Adrenal gland (tissue), 12 donors: ENCODE measurements around the gene ZNF341. TPM values are rescaled to one million over a fixed set of nuclear protein-coding genes. Genes with fewer than 3 reads are reported as not detected.

Source experiments
- DNase-seq, 7 donors: peaks; one replicate each; pipeline ENCODE4 v3.0.0-alpha.2; 2019 to 2020
- H3K27ac ChIP-seq, 5 donors: fragments of 200-600 bp; sonication (generic) in 4 of 5; 1 replicate in 3 of 5; 2 replicates in 2 of 5; pipeline versions ENCODE4 v1.5.1 to v1.8.0; 2016 to 2020; ENCODE audit warnings: mild to moderate bottlenecking in 1 of 5
- H3K27me3 ChIP-seq: fragments of 200-600 bp; 2 replicates; pipeline ENCODE4 v1.8.0; 2021
- H3K36me3 ChIP-seq, 2 donors: fragments of 200-600 bp; replicated peaks in 1 of 2; 1 replicate in 1 of 2; 2 replicates in 1 of 2; pipeline versions ENCODE4 v1.5.1 to v1.8.0; 2018 to 2022
- H3K4me1 ChIP-seq, 2 donors: fragments of 200-600 bp; replicated peaks in 1 of 2; 1 replicate in 1 of 2; 2 replicates in 1 of 2; pipeline versions ENCODE4 v1.5.1 to v1.8.0; 2018 to 2021
- H3K4me3 ChIP-seq, 4 donors: fragments of 200-600 bp; sonication (generic) in 3 of 4; one replicate each; pipeline ENCODE4 v1.5.1; 2016 to 2018
- H3K9me3 ChIP-seq, 3 donors: fragments of 200-600 bp; sonication (generic) in 1 of 3; replicated peaks in 1 of 3; 1 replicate in 2 of 3; 2 replicates in 1 of 3; pipeline versions ENCODE4 v1.5.1 to v1.8.0; 2016 to 2021
- POLR2A ChIP-seq, 2 donors: fragments of 450-650 bp; IDR thresholded peaks; one replicate each; pipeline ENCODE4 v1.6.1; 2017; ENCODE audit warnings: antibody characterized with exemption in 2 of 2, mild to moderate bottlenecking in 2 of 2, moderate library complexity in 1 of 2
- WGBS, 4 donors: extraction: QIAGEN DNeasy Blood & Tissue Kit in 2 of 4; methylation state at CpG; one replicate each; pipeline versions ENCODE4 v1.1.5 to v1.1.7; 2013 to 2017; 5-methylcytosine and 5-hydroxymethylcytosine counted together
- intact Hi-C, 2 donors: fragments of 100-400 bp; cut with DNase I; formaldehyde crosslinking; loops; one replicate each; pipeline versions ENCODE4 v1.14.1 to v1.15.0; 2022 to 2023
- polyA plus RNA-seq, 3 donors: library from polyadenylated mRNA; stranded (reverse); fragments of 200-250 nt in 2 of 3; fragments of 350-450 nt in 1 of 3; fragmentation: Illumina TruSeq in 1 of 3; extraction: RNeasy Lipid Tissue Mini Kit (QIAGEN cat#74804) in 1 of 3; gene quantifications; one replicate each; pipeline ENCODE4 v1.2.3, GENCODE V29; 2013 to 2014
- total RNA-seq, 9 donors: library from RNA; depleted of rRNA in 4 of 9; stranded (reverse); fragments of >200 nt in 4 of 9; fragments of 120-200 nt in 1 of 9; fragmentation: NEBNext Ultra II Directional in 1 of 9; extraction: Animal tissue kit (Norgen Biotek cat#: 25700) in 1 of 9; gene quantifications; one replicate each; pipeline versions ENCODE4 v1.1.0 to v1.2.4, GENCODE V29; 2013 to 2023
- TF ChIP-seq, protein P1 (sequence below), 6 experiments: fragments of 450-650 bp in 4 of 6; fragments of 200-600 bp in 2 of 6; sonication (generic) in 1 of 6; IDR thresholded peaks; 1 replicate in 5 of 6; 2 replicates in 1 of 6; pipeline versions ENCODE4 v1.5.1 to v1.8.0; 2016 to 2021; ENCODE audit warnings: antibody characterized with exemption in 6 of 6, mild to moderate bottlenecking in 2 of 6, moderate library complexity in 1 of 6
- donor health status: healthy with polysubstance abuse.
- donor health status: Bipolar disorder and iron deficiency.
- donor health status: DM: yes; HTN: yes; CAD: no.
- donor health status: DM: no; HTN: no; CAD: no.
- donor health status: DM: no; HTN: no; CAD: no.
- donor health status: DM: yes; HTN: yes; CAD: no.

The ZNF341 gene
- total and polyA plus RNA-seq, 12 donors = 1.1 to 9.2 (median 2.5) TPM

DNA sequence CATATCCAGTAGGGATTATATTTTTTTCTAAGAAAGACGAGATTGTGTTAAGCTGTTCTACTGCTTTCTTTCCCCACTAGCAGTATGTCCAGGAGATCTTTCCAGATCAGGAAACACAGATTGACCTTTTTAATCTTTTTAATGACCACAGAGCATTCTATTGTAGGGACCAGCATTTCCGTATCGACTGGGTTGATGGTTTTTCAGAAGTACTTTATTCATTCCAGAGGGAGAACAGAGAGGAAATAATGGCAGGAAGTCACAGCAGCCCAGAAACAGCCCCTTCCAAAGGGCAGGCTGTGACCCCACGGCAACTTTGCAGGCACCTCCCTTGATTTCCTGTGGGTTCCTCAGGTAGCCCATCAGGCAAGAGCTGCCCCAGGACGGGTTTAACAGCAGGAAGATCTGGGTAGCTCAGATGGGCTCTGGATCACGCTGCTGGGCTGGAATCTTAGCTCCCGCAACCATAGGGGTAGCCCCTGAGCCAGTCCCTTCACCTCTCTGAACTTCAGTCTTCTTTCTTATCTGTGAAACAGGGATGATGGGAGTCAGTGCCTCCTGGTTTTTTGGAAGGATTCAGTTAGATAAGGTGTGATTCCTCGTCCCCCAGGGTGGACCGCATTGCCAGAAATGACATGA lies 55.6 kb downstream of the ZNF341 start:
- H3K27ac ChIP-seq = no peak overlapping the region
- intact Hi-C loops = no loop called here

GRCh38 chr20:33788351-33789049 lies 56.7 kb downstream of the ZNF341 start:
- Histone ChIP-seq H3K4me3 (no peak overlapping the region), H3K27me3 (no peaks in the 10 kb centered on the region), H3K9me3 (no peaks in the 10 kb centered on the region), H3K27ac (no peak overlapping the region), H3K4me1 (peaks cover 0 to 8% of the 10 kb centered on the region in 2 donors), H3K36me3 (peaks cover 0 to 4% of the 10 kb centered on the region in 2 donors)
- intact Hi-C loops = no loop called here
- TF ChIP-seq, protein P1, sequence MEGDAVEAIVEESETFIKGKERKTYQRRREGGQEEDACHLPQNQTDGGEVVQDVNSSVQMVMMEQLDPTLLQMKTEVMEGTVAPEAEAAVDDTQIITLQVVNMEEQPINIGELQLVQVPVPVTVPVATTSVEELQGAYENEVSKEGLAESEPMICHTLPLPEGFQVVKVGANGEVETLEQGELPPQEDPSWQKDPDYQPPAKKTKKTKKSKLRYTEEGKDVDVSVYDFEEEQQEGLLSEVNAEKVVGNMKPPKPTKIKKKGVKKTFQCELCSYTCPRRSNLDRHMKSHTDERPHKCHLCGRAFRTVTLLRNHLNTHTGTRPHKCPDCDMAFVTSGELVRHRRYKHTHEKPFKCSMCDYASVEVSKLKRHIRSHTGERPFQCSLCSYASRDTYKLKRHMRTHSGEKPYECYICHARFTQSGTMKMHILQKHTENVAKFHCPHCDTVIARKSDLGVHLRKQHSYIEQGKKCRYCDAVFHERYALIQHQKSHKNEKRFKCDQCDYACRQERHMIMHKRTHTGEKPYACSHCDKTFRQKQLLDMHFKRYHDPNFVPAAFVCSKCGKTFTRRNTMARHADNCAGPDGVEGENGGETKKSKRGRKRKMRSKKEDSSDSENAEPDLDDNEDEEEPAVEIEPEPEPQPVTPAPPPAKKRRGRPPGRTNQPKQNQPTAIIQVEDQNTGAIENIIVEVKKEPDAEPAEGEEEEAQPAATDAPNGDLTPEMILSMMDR (IDR thresholded peaks at IDR 0.05) = no peak
- no peak for TF ChIP-seq POLR2A (IDR thresholded peaks at IDR 0.05)
- DNase-seq = no peak
- 90 to 99% (median 93%) methylated on average over 7 to 12 of the region's 12 CpGs for WGBS, 4 donors

More for the DNA sequence above, 55.6 kb downstream of the ZNF341 start:
- 68 to 77% (median 73%) methylated on average over 9 of the region's 9 CpGs for WGBS, 4 donors
- no peaks in the 10 kb centered on the region for H3K27me3 ChIP-seq
- TF ChIP-seq, protein P1 (IDR thresholded peaks at IDR 0.05) = no peak
- no peak for TF ChIP-seq POLR2A (IDR thresholded peaks at IDR 0.05)
- H3K36me3 ChIP-seq = peaks cover 0 to 4% of the 10 kb centered on the region in 2 donors
- H3K9me3 ChIP-seq = no peaks in the 10 kb centered on the region
- DNase-seq = no peak
- H3K4me1 ChIP-seq = peaks cover 0 to 8% of the 10 kb centered on the region in 2 donors
- H3K4me3 ChIP-seq = no peak overlapping the region

DNA sequence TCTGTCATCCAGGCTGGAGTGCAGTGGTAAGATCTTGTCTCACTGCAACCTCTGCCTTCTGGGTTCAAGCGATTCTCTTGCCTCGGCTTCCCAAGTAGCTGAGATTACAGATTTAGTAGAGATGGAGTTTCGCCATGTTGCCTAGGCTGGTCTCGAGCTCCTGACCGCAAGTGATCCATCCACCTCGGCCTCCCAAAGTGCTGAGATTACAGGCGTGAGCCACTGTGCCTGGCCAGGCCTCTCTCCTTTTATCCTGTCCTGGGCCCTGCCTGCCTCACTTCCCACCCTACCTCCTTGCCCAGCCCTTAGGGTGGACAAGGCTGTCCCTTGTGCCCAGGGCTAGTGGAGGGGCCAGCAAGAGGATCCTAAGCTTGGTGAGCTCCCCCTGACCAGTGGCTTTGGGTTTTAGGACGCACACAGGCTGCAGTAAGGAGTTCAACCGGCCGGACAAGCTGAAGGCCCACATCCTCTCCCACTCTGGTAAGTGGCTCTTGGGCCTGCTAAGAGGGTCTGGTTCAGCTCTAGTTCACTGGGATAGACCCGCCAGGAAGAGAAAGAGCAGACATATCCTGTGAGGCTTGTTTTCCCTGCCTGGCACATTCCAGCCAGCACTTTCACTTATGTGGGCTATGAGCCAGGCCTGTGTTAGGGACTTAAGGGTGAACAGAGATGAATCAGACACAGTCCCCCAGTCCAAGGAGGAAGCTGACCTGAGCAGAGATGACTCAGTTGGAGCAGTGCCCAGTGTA lies 57.5 kb downstream of the ZNF341 start:
- H3K27me3 ChIP-seq = no peaks in the 10 kb centered on the region
- peak; percentile 65 to 87 (median 86) for DNase-seq
- intact Hi-C loops = no loop called here
- H3K4me3 ChIP-seq = no peak overlapping the region
- H3K36me3 ChIP-seq = peaks cover 0 to 4% of the 10 kb centered on the region in 2 donors
- H3K9me3 ChIP-seq = no peaks in the 10 kb centered on the region
- H3K27ac ChIP-seq = peak overlapping the region in 4 of 5 donors; percentile 10 to 82 (median 50)
- 78 to 85% (median 81%) methylated on average over 9 to 11 of the region's 11 CpGs for WGBS, 4 donors
- H3K4me1 ChIP-seq = peaks cover 0 to 8% of the 10 kb centered on the region in 2 donors
- TF ChIP-seq POLR2A (IDR thresholded peaks at IDR 0.05) = no peak
- TF ChIP-seq, protein P1 (IDR thresholded peaks at IDR 0.05) = no peak

- peaks cover 0 to 4% of the 10 kb centered on the region in 2 donors for H3K36me3 ChIP-seq
- no peaks in the 10 kb centered on the region for H3K27me3 ChIP-seq
- H3K4me3 ChIP-seq = no peak overlapping the region
- peak overlapping the region in 1 of 5 donors; percentile 82 for H3K27ac ChIP-seq
- peaks cover 0 to 8% of the 10 kb centered on the region in 2 donors for H3K4me1 ChIP-seq
- no peak for DNase-seq
- no peak for TF ChIP-seq POLR2A (IDR thresholded peaks at IDR 0.05)
- TF ChIP-seq, protein P1 (IDR thresholded peaks at IDR 0.05) = no peak
- intact Hi-C loops = no loop called here
- WGBS, 4 donors = 44 to 67% (median 61%) methylated on average over 5 of the region's 5 CpGs
- H3K9me3 ChIP-seq = no peaks in the 10 kb centered on the region
Observed at GRCh38 chr20:33789858-33790182, 58.0 kb downstream of the ZNF341 start.
